ENCODE results near the gene ZCCHC14.
"Not testable (repeated sequence)": the region's sequence is repeated elsewhere in the genome, so short reads cannot be mapped to it uniquely, and the experiment has no call there.

DNA sequence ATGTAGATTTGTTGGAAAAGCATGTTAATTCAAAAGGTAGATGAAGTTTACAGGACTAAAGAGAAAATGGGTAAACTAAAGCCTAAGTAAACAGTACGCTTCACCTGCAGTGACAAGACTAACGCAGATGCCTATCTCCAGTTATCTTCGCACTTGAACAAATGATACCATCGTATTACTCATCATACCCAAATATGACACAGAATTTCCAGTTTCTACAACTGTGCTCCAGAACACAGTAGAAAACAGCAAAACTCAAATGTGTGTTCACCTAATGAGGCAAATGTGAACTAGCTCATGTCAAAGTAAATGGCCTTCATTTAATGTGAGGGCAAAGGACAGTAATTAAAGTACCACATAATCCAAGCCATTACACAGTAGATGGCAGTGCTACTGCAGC, 7.0 kb downstream of the ZCCHC14 start:
- TF ChIP-seq CTCF, POLR2A (IDR thresholded peaks at IDR 0.05): not testable (repeated sequence)
